Lung microvascular endothelial cell (primary cell): ENCODE measurements around the gene PAM. TPM values are rescaled to one million over a fixed set of nuclear protein-coding genes. Genes with fewer than 3 reads are reported as not detected.
"Not testable (repeated sequence)": the region's sequence is repeated elsewhere in the genome, so short reads cannot be mapped to it uniquely, and the experiment has no call there.

Source experiments
- DNase-seq, 2 donors: peaks; one replicate each; pipeline versions ENCODE4 v3.0.0 to v3.0.0-alpha.2; 2010; ENCODE audit warnings: low read depth in 2 of 2
- total RNA-seq: library from RNA; depleted of rRNA; stranded (reverse); fragments of >200 nt; gene quantifications from 2 replicates; pipeline ENCODE4 v1.2.1, GENCODE V29; 2014

PAM gene
- total RNA-seq, 1 donor from 2014 or later = 247 TPM

GRCh38 chr5:102991802-102992201 lies 236.7 kb downstream of the PAM start:
- DNase-seq = peak in 1 of 2 donors; percentile 5

GRCh38 chr5:102996011-102996575 lies 241.0 kb downstream of the PAM start:
- DNase-seq = no peak

- peak in 1 of 2 donors; percentile 1 for DNase-seq
These were observed 243.1 kb downstream of the PAM start for GRCh38 chr5:102998224-102998623.

GRCh38 chr5:102999191-102999590 lies 244.1 kb downstream of the PAM start:
- DNase-seq = no peak

- DNase-seq = not testable (repeated sequence)
These were observed 244.5 kb downstream of the PAM start for GRCh38 chr5:102999621-103000020.

GRCh38 chr5:103000089-103000488 lies 245.0 kb downstream of the PAM start:
- no peak for DNase-seq

- DNase-seq = no peak
These were observed 248.8 kb downstream of the PAM start for GRCh38 chr5:103003872-103004271.

- DNase-seq = no peak
These were observed 250.2 kb downstream of the PAM start for GRCh38 chr5:103005276-103005675.

- no peak for DNase-seq
These were observed 251.8 kb downstream of the PAM start for GRCh38 chr5:103006921-103007320.

- peak in 1 of 2 donors; percentile 28 for DNase-seq
These were observed 255.1 kb downstream of the PAM start for GRCh38 chr5:103010168-103010567.

- DNase-seq = no peak
These were observed 258.9 kb downstream of the PAM start for GRCh38 chr5:103013933-103014552.

- DNase-seq = no peak
These were observed 259.9 kb downstream of the PAM start for GRCh38 chr5:103014983-103015382.

- no peak for DNase-seq
These were observed 261.1 kb downstream of the PAM start for GRCh38 chr5:103016167-103016566.

GRCh38 chr5:103019804-103020203 lies 264.7 kb downstream of the PAM start:
- no peak for DNase-seq

- DNase-seq = peak in 1 of 2 donors; percentile 46
These were observed 266.2 kb downstream of the PAM start for GRCh38 chr5:103021314-103021713.

- DNase-seq = no peak
These were observed 272.2 kb downstream of the PAM start for GRCh38 chr5:103027267-103027666.

- DNase-seq = peak; percentile 6 to 22
These were observed 276.5 kb downstream of the PAM start for GRCh38 chr5:103031607-103032006.

- DNase-seq = no peak
These were observed 278.6 kb downstream of the PAM start for GRCh38 chr5:103033696-103034095.

- no peak for DNase-seq
These were observed 279.7 kb downstream of the PAM start for GRCh38 chr5:103034662-103035392.

GRCh38 chr5:103035701-103036100 lies 280.6 kb downstream of the PAM start:
- DNase-seq = no peak

- DNase-seq = no peak
These were observed 281.5 kb downstream of the PAM start for GRCh38 chr5:103036601-103037000.

GRCh38 chr5:103037673-103038455 lies 282.8 kb downstream of the PAM start:
- no peak for DNase-seq
